IPS-15b (cell line): ENCODE data around the gene EPM2AIP1.
A peak's percentile ranks its signal among the peaks of the same experiment; 100 is the strongest.

ENCODE experiments used
- H3K27me3 ChIP-seq: one replicate; pipeline ENCODE4 v1.6.1; 2013; ENCODE audit warnings: low read length; ENCODE audit not compliant: control insufficient read depth, insufficient read depth
- H3K36me3 ChIP-seq: one replicate; pipeline ENCODE4 v1.6.1; 2013; ENCODE audit warnings: low read length; ENCODE audit not compliant: control insufficient read depth, insufficient read depth
- H3K4me1 ChIP-seq: one replicate; pipeline ENCODE4 v1.6.1; 2013; ENCODE audit warnings: mild to moderate bottlenecking, low read length; ENCODE audit not compliant: control insufficient read depth, insufficient read depth
- H3K4me3 ChIP-seq: one replicate; pipeline ENCODE4 v1.5.1; 2013; ENCODE audit warnings: low read depth, low read length
- H3K9ac ChIP-seq: one replicate; pipeline ENCODE4 v1.6.1; 2013; ENCODE audit warnings: low read depth, mild to moderate bottlenecking, low read length
- H3K9me3 ChIP-seq: one replicate; pipeline ENCODE4 v1.6.1; 2013; ENCODE audit warnings: mild to moderate bottlenecking, low read length; ENCODE audit not compliant: control insufficient read depth, insufficient read depth

EPM2AIP1 gene

GRCh38 chr3:37028329-37028728 is 35.4 kb upstream of the EPM2AIP1 start:
- H3K9ac ChIP-seq, result no peak overlapping the region
- no peaks in the 10 kb centered on the region for H3K4me1 ChIP-seq
- H3K27me3 ChIP-seq, result no peaks in the 10 kb centered on the region
- no peak overlapping the region for H3K4me3 ChIP-seq
- H3K36me3 ChIP-seq, result peaks cover 19% of the 10 kb centered on the region
- no peaks in the 10 kb centered on the region for H3K9me3 ChIP-seq

GRCh38 chr3:37026851-37027250 is 33.9 kb upstream of the EPM2AIP1 start:
- no peaks in the 10 kb centered on the region for H3K27me3 ChIP-seq
- peaks cover 22% of the 10 kb centered on the region for H3K36me3 ChIP-seq

GRCh38 chr3:37025561-37026335 is 32.8 kb upstream of the EPM2AIP1 start:
- Histone ChIP-seq H3K9ac (no peak overlapping the region), H3K27me3 (no peaks in the 10 kb centered on the region), H3K4me1 (no peaks in the 10 kb centered on the region), H3K9me3 (no peaks in the 10 kb centered on the region), H3K4me3 (no peak overlapping the region), H3K36me3 (peaks cover 26% of the 10 kb centered on the region)

More at GRCh38 chr3:37026851-37027250, 33.9 kb upstream of the EPM2AIP1 start:
- Histone ChIP-seq H3K9ac (no peak overlapping the region), H3K4me1 (no peaks in the 10 kb centered on the region), H3K4me3 (no peak overlapping the region), H3K9me3 (no peaks in the 10 kb centered on the region)

- Histone ChIP-seq H3K27me3 (no peaks in the 10 kb centered on the region), H3K9ac (no peak overlapping the region), H3K4me3 (no peak overlapping the region), H3K9me3 (no peaks in the 10 kb centered on the region), H3K36me3 (peaks cover 32% of the 10 kb centered on the region), H3K4me1 (no peaks in the 10 kb centered on the region)
Observed at GRCh38 chr3:37024820-37025405, 32.0 kb upstream of the EPM2AIP1 start.

GRCh38 chr3:37024092-37024491 is 31.2 kb upstream of the EPM2AIP1 start:
- Histone ChIP-seq H3K27me3 (no peaks in the 10 kb centered on the region), H3K9ac (no peak overlapping the region), H3K9me3 (no peaks in the 10 kb centered on the region), H3K4me3 (no peak overlapping the region), H3K36me3 (peaks cover 31% of the 10 kb centered on the region), H3K4me1 (no peaks in the 10 kb centered on the region)

GRCh38 chr3:37017683-37018082 is 24.8 kb upstream of the EPM2AIP1 start:
- Histone ChIP-seq H3K9me3 (no peaks in the 10 kb centered on the region), H3K9ac (no peak overlapping the region), H3K36me3 (peaks cover 30% of the 10 kb centered on the region), H3K4me3 (no peak overlapping the region), H3K4me1 (no peaks in the 10 kb centered on the region), H3K27me3 (no peaks in the 10 kb centered on the region)

- Histone ChIP-seq H3K36me3 (peaks cover 30% of the 10 kb centered on the region), H3K4me1 (no peaks in the 10 kb centered on the region), H3K9ac (no peak overlapping the region), H3K9me3 (no peaks in the 10 kb centered on the region), H3K27me3 (no peaks in the 10 kb centered on the region), H3K4me3 (no peak overlapping the region)
Observed at GRCh38 chr3:37016903-37017302, 24.0 kb upstream of the EPM2AIP1 start.

GRCh38 chr3:37015642-37016041 is 22.7 kb upstream of the EPM2AIP1 start:
- Histone ChIP-seq H3K9ac (no peak overlapping the region), H3K36me3 (peaks cover 24% of the 10 kb centered on the region)

GRCh38 chr3:37014620-37015019 is 21.7 kb upstream of the EPM2AIP1 start:
- H3K9ac ChIP-seq, result no peak overlapping the region
- H3K27me3 ChIP-seq, result no peaks in the 10 kb centered on the region
- H3K36me3 ChIP-seq, result peaks cover 17% of the 10 kb centered on the region
- no peaks in the 10 kb centered on the region for H3K9me3 ChIP-seq
- no peaks in the 10 kb centered on the region for H3K4me1 ChIP-seq
- H3K4me3 ChIP-seq, result no peak overlapping the region

More at GRCh38 chr3:37015642-37016041, 22.7 kb upstream of the EPM2AIP1 start:
- no peak overlapping the region for H3K4me3 ChIP-seq
- no peaks in the 10 kb centered on the region for H3K4me1 ChIP-seq
- H3K27me3 ChIP-seq, result no peaks in the 10 kb centered on the region
- no peaks in the 10 kb centered on the region for H3K9me3 ChIP-seq

GRCh38 chr3:36993326-36994283 is 674 bp upstream of the EPM2AIP1 start, which contains the start of gene MLH1:
TSS of gene MLH1 (plus strand) at chr3:36993518. CDS start at chr3:36993548, 30 bp downstream.
- peak within 1 kb of the TSS; percentile 98 for H3K4me3 ChIP-seq
- H3K36me3 ChIP-seq, result no peaks in the 10 kb centered on the region

GRCh38 chr3:36991923-36992805 is 767 bp downstream of the EPM2AIP1 start:
- H3K36me3 ChIP-seq, result no peaks in the 10 kb centered on the region

More at GRCh38 chr3:36993326-36994283, 674 bp upstream of the EPM2AIP1 start, which contains the start of gene MLH1:
- H3K4me1 ChIP-seq, result peaks cover 4% of the 10 kb centered on the region
- no peaks in the 10 kb centered on the region for H3K27me3 ChIP-seq
- H3K9me3 ChIP-seq, result no peaks in the 10 kb centered on the region
- peak within 1 kb of the TSS; percentile 96 for H3K9ac ChIP-seq

More at GRCh38 chr3:36991923-36992805, 767 bp downstream of the EPM2AIP1 start:
- H3K4me1 ChIP-seq, result peaks cover 4% of the 10 kb centered on the region
- H3K4me3 ChIP-seq, result peak overlapping the region; percentile 98
- H3K27me3 ChIP-seq, result no peaks in the 10 kb centered on the region
- H3K9me3 ChIP-seq, result no peaks in the 10 kb centered on the region
- peak overlapping the region; percentile 96 for H3K9ac ChIP-seq
